Fibroblast of the aortic adventitia (primary cell): ENCODE data around the gene LCNL1. TPM values are rescaled to one million over a fixed set of nuclear protein-coding genes. Genes with fewer than 3 reads are reported as not detected.

Source experiments
- DNase-seq: peaks from one replicate; pipeline ENCODE4 v3.0.0-alpha.2; 2010; ENCODE audit warnings: low read depth
- H3K4me3 ChIP-seq: 2 replicates; pipeline ENCODE4 v1.5.1; 2011; ENCODE audit warnings: low read depth, mild to moderate bottlenecking, control low read depth, low read length, moderate library complexity
- total RNA-seq: library from RNA; depleted of rRNA; stranded (reverse); fragments of >200 nt; gene quantifications from 2 replicates; pipeline ENCODE4 v1.2.3, GENCODE V29; 2012; ENCODE audit warnings: low replicate concordance
- TF ChIP-seq, protein P1 (sequence below): IDR thresholded peaks from 2 replicates; pipeline ENCODE4 v1.5.1; 2011; ENCODE audit warnings: mild to moderate bottlenecking, low read length, control low read depth, inconsistent platforms; ENCODE audit not compliant: insufficient read depth

LCNL1 gene
- total RNA-seq, 1 donor: 0.54 TPM

DNA sequence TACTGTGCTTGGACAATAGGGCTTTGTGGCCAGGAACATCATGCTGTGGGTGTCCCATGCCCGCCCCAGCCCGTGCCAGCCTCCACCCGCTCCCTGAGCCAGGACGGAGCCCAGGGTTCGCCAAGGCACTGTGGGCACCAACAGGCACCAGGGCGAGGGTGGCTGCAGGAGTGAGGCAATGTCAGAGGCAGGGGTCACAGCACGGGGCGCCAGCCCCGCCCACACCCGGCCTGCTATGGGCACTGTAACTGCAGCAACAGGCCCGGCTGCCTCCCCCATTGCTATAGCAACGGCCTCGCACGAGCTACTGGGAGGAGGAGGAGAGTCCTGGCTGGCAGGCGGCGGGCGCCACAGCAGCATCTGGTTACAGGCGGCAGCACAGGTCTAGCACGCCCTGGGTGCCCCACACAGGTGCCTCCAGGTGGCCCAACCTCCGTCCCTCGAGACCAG lies 42.7 kb downstream of the LCNL1 start:
- no peak for DNase-seq
- TF ChIP-seq, protein P1, sequence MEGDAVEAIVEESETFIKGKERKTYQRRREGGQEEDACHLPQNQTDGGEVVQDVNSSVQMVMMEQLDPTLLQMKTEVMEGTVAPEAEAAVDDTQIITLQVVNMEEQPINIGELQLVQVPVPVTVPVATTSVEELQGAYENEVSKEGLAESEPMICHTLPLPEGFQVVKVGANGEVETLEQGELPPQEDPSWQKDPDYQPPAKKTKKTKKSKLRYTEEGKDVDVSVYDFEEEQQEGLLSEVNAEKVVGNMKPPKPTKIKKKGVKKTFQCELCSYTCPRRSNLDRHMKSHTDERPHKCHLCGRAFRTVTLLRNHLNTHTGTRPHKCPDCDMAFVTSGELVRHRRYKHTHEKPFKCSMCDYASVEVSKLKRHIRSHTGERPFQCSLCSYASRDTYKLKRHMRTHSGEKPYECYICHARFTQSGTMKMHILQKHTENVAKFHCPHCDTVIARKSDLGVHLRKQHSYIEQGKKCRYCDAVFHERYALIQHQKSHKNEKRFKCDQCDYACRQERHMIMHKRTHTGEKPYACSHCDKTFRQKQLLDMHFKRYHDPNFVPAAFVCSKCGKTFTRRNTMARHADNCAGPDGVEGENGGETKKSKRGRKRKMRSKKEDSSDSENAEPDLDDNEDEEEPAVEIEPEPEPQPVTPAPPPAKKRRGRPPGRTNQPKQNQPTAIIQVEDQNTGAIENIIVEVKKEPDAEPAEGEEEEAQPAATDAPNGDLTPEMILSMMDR: no peak

GRCh38 chr9:137026384-137026783 lies 43.6 kb downstream of the LCNL1 start:
- H3K4me3 ChIP-seq: no peak overlapping the region
- TF ChIP-seq, protein P1: no peak
- DNase-seq: no peak

More for the DNA sequence above, 42.7 kb downstream of the LCNL1 start:
- no peak overlapping the region for H3K4me3 ChIP-seq

GRCh38 chr9:137026828-137027227 lies 44.0 kb downstream of the LCNL1 start:
- TF ChIP-seq, protein P1: no peak
- no peak for DNase-seq
- H3K4me3 ChIP-seq: peak overlapping the region; percentile 68

- TF ChIP-seq, protein P1: no peak
- DNase-seq: no peak
- H3K4me3 ChIP-seq: peak within 1 kb of the TSS; percentile 68
These were observed 44.8 kb downstream of the LCNL1 start, which contains the start of gene ABCA2 for GRCh38 chr9:137027369-137028262. TSS of gene ABCA2 (minus strand) at chr9:137028237. CDS start at chr9:137028140, 97 bp downstream.

- TF ChIP-seq, protein P1: peak; percentile 55
- DNase-seq: peak; percentile 23
- H3K4me3 ChIP-seq: peak overlapping the region; percentile 68
These were observed 45.7 kb downstream of the LCNL1 start for GRCh38 chr9:137028263-137029057.

DNA sequence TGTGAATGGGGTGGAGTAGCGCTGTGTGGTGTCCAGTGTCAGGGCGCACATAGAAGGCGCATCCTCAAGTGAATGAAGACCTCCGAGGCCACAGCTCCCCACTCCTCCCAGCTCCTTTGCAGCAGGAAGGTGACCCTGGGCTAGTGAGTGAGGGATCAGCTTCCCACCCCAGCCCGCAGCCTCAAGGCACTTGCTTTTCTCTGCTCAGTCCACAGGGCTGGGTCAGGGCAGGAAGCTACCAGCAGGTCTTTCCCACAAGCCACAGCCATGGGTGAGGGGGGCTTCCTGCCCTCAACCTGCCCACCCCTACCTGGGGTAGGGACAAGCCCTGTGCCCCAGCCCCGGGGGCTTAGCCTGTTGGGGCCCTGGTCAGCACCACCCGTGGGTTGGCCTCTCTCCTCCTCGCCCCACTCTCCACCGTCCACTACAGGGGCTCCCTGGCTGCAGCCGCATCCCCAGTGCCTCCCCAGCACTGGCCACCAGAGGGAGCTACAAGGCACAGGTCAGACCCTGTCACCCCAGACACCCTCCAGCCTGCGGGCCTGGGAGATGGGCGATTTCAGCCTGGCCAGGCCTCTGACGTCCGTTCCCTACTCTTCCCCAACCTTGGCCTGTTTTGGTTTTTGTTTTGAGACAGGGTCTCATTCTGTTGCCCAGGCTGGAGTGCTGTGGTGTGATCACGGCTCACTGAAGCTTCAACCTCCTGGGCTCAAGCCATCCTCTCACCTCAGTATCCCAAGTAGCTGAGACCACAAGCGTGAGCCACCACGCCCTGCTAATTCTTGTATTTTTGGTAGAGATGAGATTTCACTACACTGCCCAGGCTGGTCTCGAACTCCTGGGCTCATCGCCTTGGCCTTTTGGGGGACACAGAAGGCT lies 46.5 kb downstream of the LCNL1 start:
- no peak overlapping the region for H3K4me3 ChIP-seq
- DNase-seq: peak; percentile 59
- TF ChIP-seq, protein P1: peak; percentile 94
